ENCODE data around the gene GMDS.

GMDS gene

GRCh38 chr6:2245103-2245876, at the start of gene GMDS:
GMDS (minus strand) TSS chr6:2245605.
- peak; percentile 73 for DNase-seq (ENCODE audit: low read depth)

DNA sequence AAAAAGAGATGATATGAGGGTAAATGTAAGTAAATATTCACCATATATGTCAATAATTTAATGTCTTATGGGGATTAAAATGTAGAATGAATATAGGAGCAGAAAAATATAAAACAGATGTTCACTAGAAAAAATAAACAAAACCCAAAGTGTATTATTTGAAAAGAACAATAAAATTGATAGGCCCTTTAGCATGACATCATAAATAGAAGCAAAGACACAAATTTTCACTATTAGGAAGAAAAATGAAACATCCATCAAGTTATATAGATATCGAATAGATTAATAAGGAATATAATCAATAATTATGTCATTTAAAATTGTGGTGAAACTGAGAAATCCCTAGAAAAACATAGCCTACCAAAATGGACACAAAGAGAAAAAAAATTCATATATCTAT, 40.1 kb upstream of the GMDS start:
- no peak for DNase-seq (ENCODE audit: low read depth)

GRCh38 chr6:2275892-2276242, 30.5 kb upstream of the GMDS start:
- DNase-seq (ENCODE audit: low read depth): no peak

GRCh38 chr6:2274981-2275891, 29.8 kb upstream of the GMDS start:
- no peak for DNase-seq (ENCODE audit: low read depth)

DNA sequence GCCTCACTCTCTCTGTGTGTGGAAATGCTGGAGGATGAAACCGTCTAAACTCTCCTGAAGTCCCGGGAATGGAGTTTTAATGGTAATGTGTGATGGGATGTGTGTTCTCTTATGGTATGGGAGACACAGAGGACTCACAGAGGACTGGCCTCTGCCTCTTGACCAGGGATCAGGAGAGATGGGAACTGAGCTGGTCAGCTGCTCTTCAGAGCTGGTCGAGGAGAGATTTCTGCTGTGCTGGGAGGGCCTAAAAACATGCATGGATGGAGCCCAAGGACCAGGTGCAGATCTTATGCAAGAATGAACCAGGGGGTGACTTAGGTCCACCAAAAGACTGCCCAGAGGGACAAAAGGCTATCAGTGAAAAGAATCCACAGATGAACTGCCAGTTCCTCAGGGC, 27.3 kb upstream of the GMDS start:
- no peak for DNase-seq (ENCODE audit: low read depth)

DNA sequence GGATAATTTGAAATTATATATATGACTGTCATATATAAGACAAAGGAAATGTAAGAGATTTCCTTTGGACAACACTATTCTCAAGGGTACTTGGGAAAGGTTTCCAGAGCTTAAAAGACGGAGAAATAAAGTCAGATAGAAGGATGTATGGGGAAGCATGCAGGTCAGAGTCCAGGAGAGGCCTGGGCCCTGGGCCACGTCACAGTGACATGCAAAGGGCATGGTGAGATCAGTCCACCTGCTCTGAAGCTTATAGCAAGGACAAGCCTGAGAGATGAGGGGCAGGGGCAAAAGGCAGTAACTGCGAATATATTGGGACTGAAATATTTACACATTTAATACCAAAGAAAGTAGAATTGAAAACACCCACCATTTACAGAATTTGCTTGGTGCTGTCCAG, 24.6 kb upstream of the GMDS start:
- DNase-seq (ENCODE audit: low read depth): no peak

- DNase-seq (ENCODE audit: low read depth): no peak
These were observed 21.4 kb upstream of the GMDS start for GRCh38 chr6:2266841-2267240.

DNA sequence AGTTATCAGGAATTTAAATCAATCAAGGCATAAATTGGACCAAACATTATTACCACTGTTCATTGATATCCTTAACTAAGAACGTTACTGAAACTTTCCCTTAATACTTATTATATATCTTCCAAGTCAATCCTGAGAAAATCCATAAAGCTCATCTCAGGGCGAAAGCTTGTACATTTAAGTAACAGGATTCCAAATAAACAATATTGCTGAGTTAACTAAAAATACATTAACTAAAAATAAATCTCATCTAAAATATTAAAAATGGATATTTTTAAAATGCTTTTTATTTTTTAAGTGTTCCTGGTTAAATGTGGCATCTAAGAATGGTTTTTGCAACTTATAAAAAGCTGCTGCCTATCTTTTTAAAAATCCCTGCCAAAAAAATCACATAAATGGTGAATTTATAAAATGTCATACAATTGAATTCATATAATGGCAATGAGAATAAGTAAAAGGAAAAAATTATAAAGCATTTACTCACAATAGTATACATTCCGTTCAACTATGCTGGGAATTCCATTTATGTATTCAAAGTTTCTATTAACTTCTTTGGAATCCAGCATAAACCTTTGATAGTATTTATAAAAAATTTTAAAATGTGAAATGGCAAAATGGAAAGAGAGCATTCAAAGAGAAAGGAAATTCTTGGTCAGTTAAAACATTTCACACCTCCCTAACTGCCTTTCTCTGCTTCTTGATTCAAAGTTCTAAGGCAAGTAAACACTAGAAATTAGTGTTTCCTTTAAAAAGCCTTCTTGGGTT, 20.8 kb upstream of the GMDS start:
- DNase-seq (ENCODE audit: low read depth): no peak

- no peak for DNase-seq (ENCODE audit: low read depth)
These were observed 19.5 kb upstream of the GMDS start for GRCh38 chr6:2264932-2265331.

DNA sequence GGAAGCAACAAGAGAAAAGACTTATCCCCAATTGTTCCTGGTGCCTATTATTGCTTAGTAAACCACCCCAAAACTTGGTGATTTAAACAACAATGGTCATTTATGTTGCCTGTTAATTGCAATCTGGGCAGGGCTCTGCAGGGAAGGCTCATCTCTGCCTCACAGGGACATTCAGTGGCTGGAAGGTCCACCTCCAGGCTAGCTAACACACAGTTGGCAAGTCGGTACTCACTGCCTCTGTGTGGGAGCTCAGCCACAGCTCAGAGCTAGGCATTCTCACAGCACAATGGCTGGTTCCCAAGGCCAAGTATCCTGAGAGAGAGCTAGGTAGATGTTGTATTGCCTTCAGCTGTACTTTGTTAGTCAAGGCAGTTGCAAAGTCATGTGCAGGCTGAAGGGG, 18.5 kb upstream of the GMDS start:
- DNase-seq (ENCODE audit: low read depth): no peak

DNA sequence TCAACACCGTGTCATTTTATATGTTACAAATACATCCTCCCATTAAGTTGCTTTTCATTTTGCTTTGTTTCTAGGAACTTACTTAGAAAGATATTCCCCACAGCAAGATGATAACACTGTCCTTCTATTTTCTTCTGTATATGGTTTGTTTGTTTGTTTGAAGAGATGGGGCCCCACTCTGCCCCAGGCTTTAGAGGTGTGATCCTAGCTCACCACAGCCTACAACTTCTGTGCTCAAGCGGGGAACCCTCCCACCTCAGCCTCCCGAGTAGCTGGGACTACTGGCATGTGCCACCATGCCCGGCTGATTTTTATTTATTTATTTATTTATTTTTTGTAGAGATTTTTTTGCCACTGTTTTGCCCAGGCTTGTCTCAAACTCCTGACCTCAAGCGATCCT, 14.2 kb upstream of the GMDS start:
- DNase-seq (ENCODE audit: low read depth): no peak

DNA sequence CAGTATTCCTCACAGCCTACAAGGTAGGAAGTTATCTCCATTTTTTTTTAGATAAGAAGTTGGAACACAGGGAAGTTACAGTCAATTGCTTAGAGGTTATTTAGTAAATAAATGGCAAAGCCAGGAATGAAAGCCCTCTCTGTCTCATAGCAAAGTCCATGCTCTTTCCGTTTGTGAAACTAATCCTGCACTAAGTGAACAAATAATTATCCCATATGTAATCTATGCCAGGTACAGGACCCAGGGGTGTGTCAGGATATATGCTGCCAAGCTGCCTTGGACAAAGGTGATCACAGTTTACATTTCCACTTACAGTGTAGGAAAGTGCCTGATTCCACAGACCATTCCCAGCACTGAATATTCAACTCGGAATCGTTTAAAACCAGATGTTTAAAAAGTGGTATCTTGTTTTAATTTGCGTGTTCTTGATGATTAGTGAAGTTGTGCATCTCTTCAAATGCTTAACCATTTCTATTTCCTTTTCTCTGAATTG, 13.6 kb upstream of the GMDS start:
- no peak for DNase-seq (ENCODE audit: low read depth)

- no peak for DNase-seq (ENCODE audit: low read depth)
These were observed 12.7 kb upstream of the GMDS start for GRCh38 chr6:2258112-2258511.

DNA sequence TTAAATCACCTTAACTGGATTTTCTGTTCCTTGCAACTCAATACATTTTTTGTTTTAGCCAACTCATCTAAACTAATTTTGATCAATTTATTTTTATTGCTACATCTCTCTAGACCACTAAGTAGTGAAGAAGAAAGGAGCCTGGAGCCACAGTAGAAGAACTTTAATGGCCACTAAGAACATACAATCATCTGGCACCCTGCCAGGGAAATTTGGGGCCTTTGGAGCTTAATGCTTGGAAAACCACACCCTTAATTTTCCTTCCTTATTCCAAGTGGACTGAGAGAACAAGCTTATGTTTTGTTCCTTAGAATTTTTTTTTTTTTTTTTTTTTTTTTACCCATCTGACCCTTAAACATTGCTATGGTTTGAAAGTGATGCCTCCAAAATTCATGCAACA, 12.0 kb upstream of the GMDS start:
- DNase-seq (ENCODE audit: low read depth): no peak

- no peak for DNase-seq (ENCODE audit: low read depth)
These were observed 9.3 kb upstream of the GMDS start for GRCh38 chr6:2254747-2255146.

DNA sequence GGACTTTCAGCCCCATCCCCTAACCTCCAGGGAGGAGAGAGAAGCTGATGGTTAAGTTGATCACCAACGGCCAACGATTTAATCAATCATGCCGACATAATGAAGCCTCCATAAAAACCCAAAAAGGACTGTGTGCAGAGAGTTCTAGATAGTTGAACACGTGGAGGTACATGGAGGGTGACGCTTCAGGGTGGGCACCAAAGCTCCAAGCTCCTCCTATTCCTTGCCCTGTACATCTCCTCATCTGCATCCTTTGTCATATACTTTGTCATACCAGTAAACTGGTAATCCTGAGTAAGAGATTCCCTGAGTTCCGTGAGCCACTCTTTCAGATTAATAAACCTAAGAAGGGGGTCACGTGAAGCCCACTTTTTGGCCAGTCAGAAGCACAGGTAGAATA, 3.7 kb upstream of the GMDS start:
- no peak for DNase-seq (ENCODE audit: low read depth)

GRCh38 chr6:2247664-2248063, 2.3 kb upstream of the GMDS start:
- DNase-seq (ENCODE audit: low read depth): no peak

DNA sequence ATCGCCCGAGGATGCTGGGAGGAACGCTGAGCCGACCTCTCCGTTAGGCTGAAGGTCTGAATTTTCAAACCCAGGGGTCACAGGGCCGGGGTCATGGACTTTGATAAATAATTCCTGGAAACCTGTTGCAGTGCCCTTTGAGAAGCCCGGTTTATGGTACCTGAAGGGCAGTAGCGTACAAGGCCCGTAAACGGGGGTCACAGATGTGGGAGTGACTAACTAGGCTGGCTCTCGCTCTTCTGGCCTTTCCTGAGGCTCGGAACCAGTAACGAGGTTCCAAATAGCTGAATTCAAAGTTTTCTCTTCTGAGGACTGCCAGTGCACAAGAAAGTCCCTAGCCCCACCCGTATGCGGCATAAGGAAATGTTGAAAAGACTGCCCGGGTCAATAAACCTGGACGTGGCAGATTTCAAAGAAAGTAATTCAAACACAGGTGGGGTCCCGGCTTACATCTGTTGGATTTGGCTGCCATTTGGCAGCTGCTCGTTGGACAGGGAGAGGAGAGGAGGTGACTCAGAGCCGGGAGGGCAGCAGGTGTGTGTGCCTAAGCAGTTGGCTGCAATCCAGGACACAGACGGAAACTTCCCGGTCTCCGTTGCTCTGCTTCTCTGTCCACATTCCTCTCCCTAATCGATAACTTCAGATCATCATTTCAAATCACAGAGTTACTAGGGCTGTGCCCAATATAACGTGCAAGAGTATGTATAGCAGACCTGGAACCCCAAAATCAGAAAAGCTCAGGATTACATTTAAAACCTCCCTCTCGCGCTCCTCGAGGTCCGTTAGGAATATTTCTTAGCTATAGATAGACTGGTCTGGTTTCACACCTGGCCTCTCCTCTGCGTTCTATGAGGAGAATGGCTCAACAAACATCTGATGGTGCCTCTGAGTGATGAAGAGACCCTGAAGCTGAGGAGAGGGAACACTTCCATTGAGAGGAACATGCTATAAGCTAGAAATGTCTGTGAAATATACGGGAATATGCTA, 765 bp upstream of the GMDS start:
- DNase-seq (ENCODE audit: low read depth): no peak

DNA sequence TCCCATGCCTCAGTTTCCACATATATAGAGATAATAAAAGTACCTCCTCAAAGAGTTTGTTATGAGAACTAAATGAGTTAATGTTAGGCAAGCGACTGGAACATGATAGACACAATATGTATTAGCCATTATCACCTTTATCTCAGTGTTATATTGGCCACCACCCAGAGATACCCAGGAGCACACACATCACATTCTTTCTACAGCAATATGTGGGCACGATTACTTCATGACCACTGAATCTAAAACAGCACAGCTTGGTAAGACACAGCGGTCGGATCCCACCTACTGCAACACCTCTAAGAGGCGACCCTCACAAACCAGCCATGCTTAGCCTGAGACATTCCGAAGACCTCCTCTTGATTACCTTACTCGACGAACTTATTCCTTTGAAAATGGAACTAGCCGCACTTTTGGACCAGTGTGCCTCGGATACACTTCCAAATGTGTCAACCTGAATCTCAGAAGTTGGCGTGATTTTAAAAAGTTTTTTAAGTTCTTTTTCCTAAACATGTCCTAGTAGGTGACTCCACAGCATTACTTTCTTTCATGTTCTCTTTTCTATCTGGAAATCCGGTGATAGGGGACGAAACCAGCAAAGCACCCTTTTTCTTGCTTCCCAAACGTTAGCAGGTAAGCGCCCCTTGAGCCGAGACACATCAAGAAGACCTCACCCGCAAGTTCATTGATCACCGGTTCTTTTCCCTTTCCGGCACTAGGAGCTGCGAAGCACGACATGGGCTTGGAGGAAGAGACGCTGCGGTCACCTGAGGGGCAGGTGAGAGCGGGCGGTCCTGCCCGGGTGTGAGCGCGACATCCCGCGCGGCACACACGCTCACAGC, 923 bp downstream of the GMDS start:
- DNase-seq (ENCODE audit: low read depth): no peak

DNA sequence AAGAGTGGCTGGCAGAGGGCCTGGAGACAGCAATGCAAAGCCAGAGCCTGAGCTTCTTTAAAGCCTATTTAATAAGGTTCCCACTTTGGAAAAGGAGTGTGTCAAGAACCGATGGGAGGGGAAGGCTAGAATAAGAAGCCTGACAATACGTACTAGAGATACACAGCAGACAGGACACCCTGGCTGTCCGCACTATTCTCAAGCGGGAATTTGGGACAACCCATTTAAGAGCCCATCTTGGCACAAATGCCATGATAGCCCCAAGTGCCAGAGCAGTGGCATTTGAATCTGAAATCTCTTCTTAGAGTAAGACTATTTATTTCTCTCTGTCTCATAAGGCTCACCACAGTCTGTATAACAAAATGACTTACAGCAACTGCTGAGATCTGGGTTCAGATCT, 3.1 kb downstream of the GMDS start:
- no peak for DNase-seq (ENCODE audit: low read depth)

Measured in stimulated activated CD8-positive, alpha-beta memory T cell treated with anti-CD3 and anti-CD28 coated beads, Interleukin-4, amount 100 ng/mL, for 24 hours (primary cell).